Mucosa of descending colon (tissue), 3 donors: Measurements from ENCODE around the gene DHX57. TPM values are rescaled to one million over a fixed set of nuclear protein-coding genes. Genes with fewer than 3 reads are reported as not detected.

ENCODE experiments used
- ATAC-seq: fragments of 200-7000 bp; cut with Tn5 transposase; one replicate; pipeline ENCODE4 v1.9.1; 2020; ENCODE audit warnings: mild to moderate bottlenecking, moderate library complexity
- DNase-seq, 3 donors: peaks; one replicate each; pipeline ENCODE4 v3.0.0-alpha.2; 2020
- H3K36me3 ChIP-seq: fragments of 200-600 bp; one replicate; pipeline ENCODE4 v1.8.0; 2021; ENCODE audit warnings: low read depth, mild to moderate bottlenecking
- H3K4me1 ChIP-seq: fragments of 200-600 bp; one replicate; pipeline ENCODE4 v1.8.0; 2021; ENCODE audit warnings: low read depth, mild to moderate bottlenecking
- H3K4me3 ChIP-seq: fragments of 200-600 bp; one replicate; pipeline ENCODE4 v1.8.0; 2021; ENCODE audit warnings: mild to moderate bottlenecking
- H3K9me3 ChIP-seq: fragments of 200-600 bp; one replicate; pipeline ENCODE4 v1.8.0; 2021; ENCODE audit warnings: mild to moderate bottlenecking
- CTCF ChIP-seq: fragments of 200-600 bp; IDR thresholded peaks from one replicate; pipeline ENCODE4 v1.8.0; 2022; ENCODE audit warnings: antibody characterized with exemption, mild to moderate bottlenecking
- intact Hi-C, 2 donors: fragments of 100-400 bp; cut with DNase I in 1 of 2; cut with micrococcal nuclease in 1 of 2; formaldehyde crosslinking; loops; one replicate each; pipeline versions ENCODE4 v1.11.0 to v1.11.1; 2022; cut with DNase I, micrococcal nuclease
- total RNA-seq, 3 donors: library from RNA; stranded (reverse); fragmentation: NEBNext Ultra II Directional in 2 of 3; extraction: Animal tissue kit (Norgen Biotek cat#: 25700) in 2 of 3; gene quantifications; one replicate each; pipeline versions ENCODE4 v1.2.1 to v1.2.4, GENCODE V29; 2021 to 2023
- donor health status: DM: no; HTN: no; CAD: no; lungs with moderate emphysema.
- donor health status: DM: no; HTN: no; CAD: no.
- donor health status: DM: no; HTN: yes; CAD: no.

The DHX57 gene
- total RNA-seq, 3 donors from 2014 or later, result 10.4 to 17.3 (median 10.5) TPM

DNA sequence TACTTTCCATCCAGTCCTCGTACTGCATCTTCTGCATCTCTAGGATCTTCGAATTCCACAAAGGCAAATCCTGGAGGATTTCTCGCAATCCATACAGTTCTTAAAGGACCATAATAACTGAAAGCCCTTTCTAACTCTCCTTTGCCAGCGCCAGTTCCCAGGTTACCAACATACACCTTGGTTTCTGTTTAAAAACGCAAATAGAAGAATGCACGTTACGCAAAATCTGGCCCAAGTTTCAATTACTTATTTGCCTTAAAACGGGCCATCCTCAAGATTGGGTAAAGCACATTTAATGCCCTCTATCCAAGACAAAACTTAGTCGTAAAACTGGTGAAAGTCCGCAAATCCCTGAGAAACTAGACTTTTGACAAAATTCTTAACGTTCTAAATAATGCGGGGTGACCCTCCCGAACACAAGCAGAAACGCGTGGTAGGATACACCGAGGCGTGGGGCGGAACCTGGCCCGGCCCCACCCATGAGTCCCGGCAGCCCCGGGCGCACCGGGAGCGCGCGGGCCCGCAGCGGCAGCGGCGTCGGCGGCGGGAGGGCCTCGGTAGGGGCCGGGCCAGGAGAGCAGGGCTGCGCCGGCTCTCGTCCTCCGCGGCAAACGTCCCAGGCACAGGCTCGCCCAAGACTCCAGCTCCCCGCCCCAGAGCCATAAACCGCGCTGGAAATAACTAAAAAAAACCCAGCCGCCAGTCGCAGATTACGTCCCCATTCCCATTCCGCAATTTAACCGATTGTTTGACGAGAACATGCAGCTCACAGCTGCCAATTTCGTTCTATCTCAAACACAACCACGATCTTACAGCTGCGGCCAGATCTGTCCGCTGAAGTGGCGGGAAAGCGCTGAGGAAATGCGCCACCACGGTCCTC is 125.5 kb downstream of the DHX57 start:
- Histone ChIP-seq H3K36me3 (no peaks in the 10 kb centered on the region), H3K9me3 (no peaks in the 10 kb centered on the region), H3K4me1 (peaks cover 13% of the 10 kb centered on the region), H3K4me3 (peak overlapping the region; percentile 89)
- intact Hi-C loops, result no loop called here
- ATAC-seq (peak; percentile 81), DNase-seq (peak; percentile 75 to 80 (median 78))
- TF ChIP-seq CTCF, result no peak

DNA sequence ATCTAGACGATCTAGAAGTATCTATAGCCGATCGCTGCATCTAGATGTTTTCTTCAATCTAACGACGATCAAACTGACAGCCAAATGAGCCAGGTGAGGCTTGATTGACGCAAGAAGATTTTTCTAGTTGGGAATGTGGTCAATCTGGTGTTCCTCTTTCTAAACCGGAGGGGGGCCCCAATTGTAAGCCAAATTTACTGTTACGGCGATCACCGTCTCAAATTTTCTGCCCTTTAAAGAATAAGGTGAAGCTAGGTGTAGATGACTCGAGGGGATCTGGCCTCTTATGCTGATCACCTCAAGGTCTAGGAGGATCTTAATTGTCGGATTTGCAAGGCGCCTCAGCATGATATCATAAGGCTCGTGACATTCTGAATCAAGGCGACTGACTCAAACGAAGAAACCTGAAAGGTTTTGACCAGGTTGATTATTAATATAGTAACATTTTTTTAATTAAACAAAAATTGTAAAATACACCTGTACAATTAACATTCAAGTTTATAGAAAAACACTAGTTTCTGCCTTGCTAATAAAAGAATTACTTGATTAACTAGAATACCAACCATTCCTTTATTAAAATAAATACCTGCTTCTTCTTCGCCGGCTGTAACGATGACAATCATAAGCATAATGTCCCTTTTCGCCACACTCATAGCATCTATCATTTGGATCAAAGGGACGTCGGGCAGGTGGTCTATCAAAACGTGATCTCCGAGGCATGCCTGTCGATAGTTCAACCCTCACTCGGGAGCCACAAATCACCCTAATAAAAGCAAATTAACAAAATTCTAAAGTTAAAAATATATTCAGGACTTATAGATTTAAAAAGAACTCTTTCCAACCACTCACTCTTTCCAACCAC is 126.6 kb downstream of the DHX57 start:
- intact Hi-C loops, result no loop called here
- no peak for ATAC-seq
- TF ChIP-seq CTCF, result no peak
- no peaks in the 10 kb centered on the region for H3K36me3 ChIP-seq
- peaks cover 17% of the 10 kb centered on the region for H3K4me1 ChIP-seq
- H3K4me3 ChIP-seq, result no peak overlapping the region
- no peak for DNase-seq
- H3K9me3 ChIP-seq, result no peaks in the 10 kb centered on the region

DNA sequence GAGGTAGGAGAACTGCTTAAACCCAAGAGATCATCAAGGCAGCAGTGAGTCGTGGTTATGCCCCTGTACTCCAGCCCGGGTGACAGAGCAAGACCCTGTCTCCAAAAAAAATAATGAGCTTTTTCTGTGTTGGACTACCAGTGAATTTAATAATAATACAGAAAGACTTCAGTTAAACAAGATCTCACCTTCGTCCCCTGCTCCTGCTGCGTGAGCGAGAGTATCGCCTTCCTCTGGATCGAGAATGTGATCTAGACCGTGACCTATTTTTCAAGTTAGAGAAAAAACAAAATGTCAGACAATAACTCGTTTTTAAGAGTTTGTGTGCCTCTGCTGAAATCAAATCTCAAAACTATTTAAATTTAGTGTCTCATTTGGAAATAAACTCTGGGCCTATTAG is 127.3 kb downstream of the DHX57 start:
- Histone ChIP-seq H3K36me3 (no peaks in the 10 kb centered on the region), H3K4me1 (peaks cover 17% of the 10 kb centered on the region), H3K9me3 (no peaks in the 10 kb centered on the region), H3K4me3 (no peak overlapping the region)
- no peak for ATAC-seq
- DNase-seq, result no peak
- intact Hi-C loops, result no loop called here
- TF ChIP-seq CTCF, result no peak

GRCh38 chr2:38747819-38748218 is 127.9 kb downstream of the DHX57 start:
- Histone ChIP-seq H3K4me3 (no peak overlapping the region), H3K9me3 (no peaks in the 10 kb centered on the region), H3K36me3 (no peaks in the 10 kb centered on the region), H3K4me1 (peaks cover 21% of the 10 kb centered on the region)
- intact Hi-C loops, result no loop called here
- DNase-seq (no peak), ATAC-seq (no peak)
- no peak for TF ChIP-seq CTCF

Other genes with a start within 250 kb of the DHX57 start
- 10 to 100 TPM; 27.0 to 62.7 (median 58.0) TPM for gene GALM, start 209.8 kb downstream of the DHX57 start, total RNA-seq
- gene SRSF7, start 124.6 kb downstream of the DHX57 start, total RNA-seq, result 100 to 1,000 TPM in 2 of 3 donors, 10 to 100 TPM in 1; 91.3 to 130 (median 113) TPM
- gene GEMIN6, start 97.7 kb downstream of the DHX57 start, total RNA-seq, result 10 to 100 TPM in 1 of 3 donors, 1 to 10 TPM in 2; 6.4 to 11.5 (median 7.5) TPM
- 10 to 100 TPM in 2 of 3 donors, 1 to 10 TPM in 1; 8.0 to 12.1 (median 11.3) TPM for gene MORN2, start within 50 bp of the DHX57 start, total RNA-seq
- 1 to 10 TPM in 1 of 3 donors, under 1 TPM in 2; 0.10 to 1.5 (median 0.29) TPM for gene ARHGEF33, start 13.9 kb upstream of the DHX57 start, total RNA-seq
- 10 to 100 TPM; 38.8 to 44.2 (median 39.8) TPM for gene SOS1, start 245.1 kb upstream of the DHX57 start, total RNA-seq